Spinal cord (tissue), 10 donors: ENCODE results near the gene PTPN23. TPM values are rescaled to one million over a fixed set of nuclear protein-coding genes. Genes with fewer than 3 reads are reported as not detected.
"Not testable (repeated sequence)": the region's sequence is repeated elsewhere in the genome, so short reads cannot be mapped to it uniquely, and the experiment has no call there.

Source experiments
- DNase-seq, 6 donors: peaks; one replicate each; pipeline versions ENCODE4 v3.0.0 to v3.0.0-alpha.2; 2013 to 2015; ENCODE audit warnings: low spot score in 6 of 6, low read depth in 4 of 6
- H3K27ac ChIP-seq: one replicate; pipeline ENCODE4 v1.5.1; 2013; ENCODE audit warnings: low read depth, low read length, control low read depth
- H3K27me3 ChIP-seq: one replicate; pipeline ENCODE4 v1.6.1; 2013; ENCODE audit warnings: low read length; ENCODE audit not compliant: control insufficient read depth, insufficient read depth
- H3K36me3 ChIP-seq: one replicate; pipeline ENCODE4 v1.6.1; 2013; ENCODE audit warnings: low read length; ENCODE audit not compliant: control insufficient read depth, insufficient read depth
- H3K4me1 ChIP-seq: one replicate; pipeline ENCODE4 v1.6.1; 2013; ENCODE audit warnings: low read length; ENCODE audit not compliant: control insufficient read depth, insufficient read depth
- H3K4me3 ChIP-seq: one replicate; pipeline ENCODE4 v1.5.1; 2013; ENCODE audit warnings: low read depth, low read length, control low read depth
- H3K9me3 ChIP-seq: one replicate; pipeline ENCODE4 v1.6.1; 2013; ENCODE audit warnings: low read length; ENCODE audit not compliant: control insufficient read depth, insufficient read depth
- WGBS: methylation state at CpG from one replicate; pipeline ENCODE4 v1.1.5; 2013; ENCODE audit warnings: missing lambda C conversion rate; ENCODE audit not compliant: insufficient coverage; 5-methylcytosine and 5-hydroxymethylcytosine counted together
- polyA plus RNA-seq, 2 donors: library from polyadenylated mRNA; unstranded; fragments of 120-200 nt; gene quantifications; one replicate each; pipeline ENCODE4 v1.2.1, GENCODE V29; 2013; ENCODE audit not compliant: insufficient read length in 2 of 2
- total RNA-seq, 2 donors: library from RNA; depleted of rRNA in 1 of 2; stranded (reverse); fragments of 120-200 nt in 1 of 2; fragments of >200 nt in 1 of 2; gene quantifications; one replicate each; pipeline versions ENCODE4 v1.2.3 to v1.2.4, GENCODE V29; 2013 to 2014
- donor health status: healthy.

The PTPN23 gene
- total and polyA plus RNA-seq, 4 donors: 13.8 to 46.7 (median 30.5) TPM

DNA sequence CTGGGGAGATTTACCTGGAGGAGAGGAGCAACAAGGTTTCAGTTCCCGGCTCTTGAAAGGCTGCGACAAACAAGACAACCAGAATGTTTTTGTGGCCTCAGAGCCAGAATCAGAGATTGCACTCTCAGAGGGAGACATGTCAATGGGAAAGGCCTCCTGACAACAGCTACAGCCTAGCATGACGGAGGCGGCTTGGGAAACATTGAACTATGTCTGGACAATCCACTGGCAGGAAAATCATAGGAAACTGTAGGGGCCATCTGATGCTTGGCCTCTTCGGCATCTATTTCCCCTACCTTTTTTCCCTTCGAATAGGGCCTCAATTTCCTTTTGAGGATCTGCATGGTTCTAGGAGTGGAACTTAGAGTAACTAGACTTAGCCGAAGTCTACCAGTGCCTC is 13.2 kb upstream of the PTPN23 start:
- 94% methylated on average over 3 of the region's 7 CpGs for WGBS
- no peak overlapping the region for H3K4me3 ChIP-seq
- H3K4me1 ChIP-seq: no peaks in the 10 kb centered on the region
- no peaks in the 10 kb centered on the region for H3K9me3 ChIP-seq
- H3K36me3 ChIP-seq: no peaks in the 10 kb centered on the region
- H3K27me3 ChIP-seq: peaks cover 3% of the 10 kb centered on the region
- no peak overlapping the region for H3K27ac ChIP-seq
- DNase-seq: no peak

DNA sequence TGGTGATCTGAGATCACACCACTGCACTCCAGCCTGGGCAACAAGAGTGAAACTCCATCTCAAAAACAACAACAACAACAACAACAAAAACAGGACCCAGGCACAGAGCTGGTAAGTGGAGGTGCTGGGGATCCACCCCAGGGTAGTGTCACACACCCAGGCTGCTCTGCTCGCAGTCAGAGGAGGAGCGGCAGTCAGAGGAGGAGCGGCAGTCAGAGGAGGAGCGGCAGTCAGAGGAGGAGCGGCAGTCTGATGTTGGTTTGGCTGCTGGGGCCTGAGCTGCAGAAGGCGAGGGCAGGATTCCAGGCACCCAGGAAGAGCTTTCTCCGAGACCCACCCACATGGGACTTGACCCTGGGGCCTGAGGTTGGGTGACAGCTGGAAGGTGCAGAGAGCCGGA is 10.8 kb upstream of the PTPN23 start:
- DNase-seq, H3K36me3 ChIP-seq, H3K9me3 ChIP-seq, H3K4me3 ChIP-seq, H3K27me3 ChIP-seq, H3K4me1 ChIP-seq, H3K27ac ChIP-seq: not testable (repeated sequence)
- WGBS: 90% methylated on average over 4 of the region's 8 CpGs

DNA sequence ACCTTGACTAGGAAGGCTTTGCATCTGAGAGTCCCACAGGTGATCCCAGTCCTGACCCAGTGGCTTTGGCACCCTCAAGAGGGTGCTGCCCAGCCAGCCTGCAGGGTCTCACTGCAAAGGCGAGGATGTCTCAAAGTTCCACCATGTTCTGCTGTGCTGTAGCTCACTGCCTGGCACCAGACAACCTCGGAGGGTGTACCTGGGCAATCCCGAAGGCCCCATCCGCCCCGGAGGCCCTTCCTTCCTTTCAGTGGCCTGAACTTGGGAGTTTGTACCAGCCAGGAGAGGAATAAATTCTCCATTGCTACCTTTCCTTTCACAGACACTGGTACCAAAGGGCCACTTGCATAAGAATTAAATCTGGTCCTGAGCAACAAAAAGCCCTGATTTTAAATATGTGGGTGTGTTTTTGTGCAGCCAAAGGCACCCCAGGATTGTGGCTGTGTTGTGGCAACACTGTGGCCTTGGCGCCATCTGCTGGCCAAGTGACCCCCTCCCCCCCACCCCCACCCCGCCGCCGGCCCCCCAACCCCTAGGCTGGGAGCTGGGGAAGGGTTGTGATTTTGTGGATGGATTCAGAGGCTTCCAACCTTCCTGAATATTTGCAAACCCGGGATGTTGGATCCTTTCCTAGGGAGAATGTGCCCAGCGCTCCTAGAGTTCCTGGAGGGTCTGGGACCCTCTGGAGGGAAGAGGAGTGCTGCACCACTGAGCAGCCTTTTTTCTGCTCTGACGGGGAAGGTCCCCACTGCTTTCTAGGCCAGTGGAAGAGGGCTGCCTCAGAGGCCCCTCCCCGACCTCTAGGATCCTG is 9.7 kb upstream of the PTPN23 start:
- Histone ChIP-seq H3K27ac (no peak overlapping the region), H3K27me3 (peaks cover 3% of the 10 kb centered on the region), H3K9me3 (no peaks in the 10 kb centered on the region), H3K4me3 (no peak overlapping the region), H3K36me3 (no peaks in the 10 kb centered on the region), H3K4me1 (no peaks in the 10 kb centered on the region)
- DNase-seq: peak in 1 of 6 donors; percentile 20
- 62% methylated on average over 8 of the region's 13 CpGs for WGBS

DNA sequence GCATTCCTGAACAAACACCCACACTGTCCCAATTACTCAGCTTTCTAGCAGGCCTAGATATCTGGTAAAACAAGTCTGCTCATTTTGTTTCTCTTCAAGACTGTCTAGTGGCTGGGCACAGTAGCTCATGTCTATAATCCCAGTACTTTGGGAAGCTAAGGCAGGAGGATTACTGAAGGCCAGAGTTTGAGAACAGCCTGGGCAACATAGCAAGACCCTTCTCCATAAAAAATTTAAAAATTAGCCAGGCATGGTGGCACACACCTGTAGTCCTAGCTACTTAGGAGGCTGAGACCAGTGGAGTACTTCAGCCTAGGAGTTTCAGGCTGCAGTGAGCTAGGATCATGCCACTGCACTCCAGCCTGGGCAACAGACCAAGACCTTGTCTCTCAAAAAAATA is 6.2 kb upstream of the PTPN23 start:
- Histone ChIP-seq H3K36me3 (no peaks in the 10 kb centered on the region), H3K4me1 (peaks cover 4% of the 10 kb centered on the region), H3K27ac (no peak overlapping the region), H3K4me3 (no peak overlapping the region), H3K27me3 (peaks cover 3% of the 10 kb centered on the region), H3K9me3 (no peaks in the 10 kb centered on the region)
- DNase-seq: no peak

DNA sequence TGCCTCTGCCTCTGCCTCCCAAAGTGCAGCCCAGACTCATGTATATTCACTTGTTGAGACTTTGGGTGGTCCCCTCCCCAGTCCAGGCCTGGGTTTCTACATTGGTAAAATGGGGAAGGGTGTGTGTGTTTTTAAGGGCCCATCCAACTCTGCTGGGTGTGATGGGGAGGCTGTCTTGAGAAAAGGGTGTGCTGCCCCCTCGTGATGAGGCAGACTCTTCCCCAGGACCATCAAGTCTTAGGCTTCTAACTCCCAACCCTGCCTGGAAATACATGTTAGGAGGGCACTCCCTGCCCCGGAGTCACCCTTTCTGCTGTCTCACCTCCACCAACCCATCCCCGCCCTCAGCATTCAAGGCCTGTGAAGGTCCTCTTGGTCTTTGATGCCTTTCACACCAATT is 4.4 kb upstream of the PTPN23 start:
- peaks cover 3% of the 10 kb centered on the region for H3K27me3 ChIP-seq
- no peaks in the 10 kb centered on the region for H3K9me3 ChIP-seq
- peaks cover 3% of the 10 kb centered on the region for H3K36me3 ChIP-seq
- 83% methylated on average over 3 of the region's 3 CpGs for WGBS
- H3K4me1 ChIP-seq: peaks cover 13% of the 10 kb centered on the region
- H3K4me3 ChIP-seq: no peak overlapping the region
- DNase-seq: no peak
- no peak overlapping the region for H3K27ac ChIP-seq

DNA sequence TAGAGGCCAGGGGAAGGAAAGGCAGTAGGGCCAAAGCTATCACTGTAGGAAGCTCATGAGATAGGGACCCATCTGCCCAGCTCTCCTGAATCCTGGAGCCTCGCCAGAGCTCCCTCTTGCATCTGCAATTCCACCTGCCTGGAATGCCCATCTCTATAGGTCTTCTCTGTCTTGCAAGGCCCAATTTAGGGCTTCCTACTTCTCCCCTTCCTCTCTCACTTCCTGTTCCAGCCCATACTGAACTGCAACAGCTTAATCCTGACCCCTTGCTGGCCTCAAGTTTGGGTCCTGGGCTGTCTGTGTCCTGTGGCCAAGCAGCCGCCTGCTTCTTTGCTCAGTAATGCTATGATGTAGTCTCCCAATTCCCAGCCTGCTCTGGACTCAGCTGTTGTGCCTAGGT is 3.6 kb upstream of the PTPN23 start:
- H3K4me3 ChIP-seq: no peak overlapping the region
- no peak overlapping the region for H3K27ac ChIP-seq
- peaks cover 3% of the 10 kb centered on the region for H3K36me3 ChIP-seq
- 91% methylated on average over 2 of the region's 2 CpGs for WGBS
- peaks cover 21% of the 10 kb centered on the region for H3K4me1 ChIP-seq
- no peak for DNase-seq
- H3K27me3 ChIP-seq: no peaks in the 10 kb centered on the region
- no peaks in the 10 kb centered on the region for H3K9me3 ChIP-seq

DNA sequence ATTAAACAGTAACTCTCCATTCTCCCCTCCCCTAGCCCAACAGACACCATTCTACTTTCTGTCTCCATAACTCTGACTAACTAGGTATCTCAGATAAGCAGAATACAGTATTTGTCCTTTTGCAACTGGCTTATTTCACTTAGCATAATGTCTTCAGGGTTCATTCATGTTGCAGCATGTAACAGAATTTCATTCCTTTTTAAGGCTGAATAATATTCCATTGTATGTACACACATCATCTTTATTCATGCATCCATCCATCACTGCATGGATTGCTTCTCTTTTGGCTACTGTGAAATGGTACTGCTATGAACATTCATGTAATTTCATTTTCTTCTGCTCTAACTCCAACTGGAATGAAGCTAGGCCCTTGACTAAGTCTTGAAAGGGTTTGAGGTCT is 2.0 kb upstream of the PTPN23 start:
- DNase-seq: no peak
- Histone ChIP-seq H3K9me3 (no peaks in the 10 kb centered on the region), H3K27ac (no peak overlapping the region), H3K36me3 (peaks cover 3% of the 10 kb centered on the region), H3K4me1 (peaks cover 25% of the 10 kb centered on the region), H3K27me3 (no peaks in the 10 kb centered on the region), H3K4me3 (no peak overlapping the region)

DNA sequence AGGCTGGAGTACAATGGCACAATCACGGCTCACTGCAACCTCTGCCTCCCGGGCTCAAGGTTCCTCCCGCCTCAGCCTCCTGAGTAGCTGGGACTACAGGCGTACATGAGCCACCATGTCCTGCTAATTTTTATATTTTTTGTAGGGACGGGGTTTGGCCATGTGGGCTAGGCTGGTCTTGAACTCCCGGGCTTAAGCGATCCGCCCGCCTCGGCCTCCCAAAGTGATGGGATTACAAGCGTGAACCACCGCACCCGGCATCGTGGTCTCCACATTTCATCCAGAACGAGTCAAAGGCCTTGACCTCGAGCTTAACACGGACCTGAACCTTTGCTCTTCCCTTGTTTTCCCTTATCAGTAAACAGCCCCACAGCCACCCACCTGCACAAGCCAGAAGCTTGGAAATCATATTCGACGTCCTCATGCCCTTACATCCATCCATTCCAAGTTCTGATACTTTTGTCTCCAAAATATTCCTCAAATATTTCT is 1.4 kb upstream of the PTPN23 start:
- Histone ChIP-seq H3K9me3 (no peaks in the 10 kb centered on the region), H3K36me3 (peaks cover 3% of the 10 kb centered on the region), H3K4me3 (peak overlapping the region; percentile 96), H3K4me1 (peaks cover 25% of the 10 kb centered on the region), H3K27ac (no peak overlapping the region), H3K27me3 (no peaks in the 10 kb centered on the region)
- no peak for DNase-seq
- 95% methylated on average over 17 of the region's 19 CpGs for WGBS

DNA sequence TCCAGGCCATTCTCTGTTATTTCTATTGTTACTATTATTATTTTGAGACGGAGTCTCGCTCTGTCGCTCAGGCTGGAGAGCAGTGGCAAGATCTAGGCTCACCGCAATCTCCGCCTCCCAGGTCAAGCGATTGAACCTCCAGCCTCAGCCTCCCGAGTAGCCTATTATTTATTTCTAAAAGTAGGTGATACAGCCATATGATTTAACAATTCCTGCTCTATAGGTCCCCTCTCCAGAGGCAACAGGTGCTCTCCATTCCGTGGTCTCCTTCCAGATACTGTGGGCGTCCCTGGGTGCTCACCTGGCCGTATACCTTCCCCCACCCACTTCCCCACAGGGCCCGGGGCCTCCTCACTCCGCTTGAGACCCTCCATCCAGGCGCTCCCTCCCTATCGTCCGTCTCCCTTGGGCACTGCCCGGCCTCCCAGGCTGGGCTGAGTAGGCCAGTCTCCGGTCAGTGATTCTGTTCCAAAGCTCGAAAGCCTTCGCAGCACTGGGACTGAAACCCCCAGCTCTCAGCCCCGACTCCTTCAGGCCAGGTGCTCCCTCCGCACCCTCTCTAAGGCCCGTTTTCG is 708 bp upstream of the PTPN23 start:
- peak overlapping the region; percentile 98 for H3K27ac ChIP-seq
- DNase-seq: no peak
- H3K4me1 ChIP-seq: peaks cover 25% of the 10 kb centered on the region
- H3K4me3 ChIP-seq: peak overlapping the region; percentile 96
- no peaks in the 10 kb centered on the region for H3K27me3 ChIP-seq
- under 1% methylated on average over 14 of the region's 23 CpGs for WGBS
- H3K9me3 ChIP-seq: no peaks in the 10 kb centered on the region
- H3K36me3 ChIP-seq: peaks cover 6% of the 10 kb centered on the region
